ENCODE measurements around the gene ANKRD30A. TPM values are rescaled to one million over a fixed set of nuclear protein-coding genes. Genes with fewer than 3 reads are reported as not detected.

ANKRD30A gene
- total RNA-seq, 2 donors from 2014 or later: not detected

GRCh38 chr10:37285063-37285462 lies 159.7 kb downstream of the ANKRD30A start:
- no peak for DNase-seq
- TF ChIP-seq, protein P1, sequence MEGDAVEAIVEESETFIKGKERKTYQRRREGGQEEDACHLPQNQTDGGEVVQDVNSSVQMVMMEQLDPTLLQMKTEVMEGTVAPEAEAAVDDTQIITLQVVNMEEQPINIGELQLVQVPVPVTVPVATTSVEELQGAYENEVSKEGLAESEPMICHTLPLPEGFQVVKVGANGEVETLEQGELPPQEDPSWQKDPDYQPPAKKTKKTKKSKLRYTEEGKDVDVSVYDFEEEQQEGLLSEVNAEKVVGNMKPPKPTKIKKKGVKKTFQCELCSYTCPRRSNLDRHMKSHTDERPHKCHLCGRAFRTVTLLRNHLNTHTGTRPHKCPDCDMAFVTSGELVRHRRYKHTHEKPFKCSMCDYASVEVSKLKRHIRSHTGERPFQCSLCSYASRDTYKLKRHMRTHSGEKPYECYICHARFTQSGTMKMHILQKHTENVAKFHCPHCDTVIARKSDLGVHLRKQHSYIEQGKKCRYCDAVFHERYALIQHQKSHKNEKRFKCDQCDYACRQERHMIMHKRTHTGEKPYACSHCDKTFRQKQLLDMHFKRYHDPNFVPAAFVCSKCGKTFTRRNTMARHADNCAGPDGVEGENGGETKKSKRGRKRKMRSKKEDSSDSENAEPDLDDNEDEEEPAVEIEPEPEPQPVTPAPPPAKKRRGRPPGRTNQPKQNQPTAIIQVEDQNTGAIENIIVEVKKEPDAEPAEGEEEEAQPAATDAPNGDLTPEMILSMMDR (IDR thresholded peaks at IDR 0.05): no peak
- Histone ChIP-seq H3K36me3 (no peaks in the 10 kb centered on the region), H3K4me1 (no peaks in the 10 kb centered on the region), H3K9ac (ENCODE audit: low read depth in 2 of 2, low read length in 2 of 2) (no peak overlapping the region), H3K27ac (no peak overlapping the region), H3K9me3 (no peaks in the 10 kb centered on the region), H3K27me3 (no peaks in the 10 kb centered on the region), H3K4me3 (no peak overlapping the region)
- intact Hi-C loops (cut with DNase I): no loop called here

DNA sequence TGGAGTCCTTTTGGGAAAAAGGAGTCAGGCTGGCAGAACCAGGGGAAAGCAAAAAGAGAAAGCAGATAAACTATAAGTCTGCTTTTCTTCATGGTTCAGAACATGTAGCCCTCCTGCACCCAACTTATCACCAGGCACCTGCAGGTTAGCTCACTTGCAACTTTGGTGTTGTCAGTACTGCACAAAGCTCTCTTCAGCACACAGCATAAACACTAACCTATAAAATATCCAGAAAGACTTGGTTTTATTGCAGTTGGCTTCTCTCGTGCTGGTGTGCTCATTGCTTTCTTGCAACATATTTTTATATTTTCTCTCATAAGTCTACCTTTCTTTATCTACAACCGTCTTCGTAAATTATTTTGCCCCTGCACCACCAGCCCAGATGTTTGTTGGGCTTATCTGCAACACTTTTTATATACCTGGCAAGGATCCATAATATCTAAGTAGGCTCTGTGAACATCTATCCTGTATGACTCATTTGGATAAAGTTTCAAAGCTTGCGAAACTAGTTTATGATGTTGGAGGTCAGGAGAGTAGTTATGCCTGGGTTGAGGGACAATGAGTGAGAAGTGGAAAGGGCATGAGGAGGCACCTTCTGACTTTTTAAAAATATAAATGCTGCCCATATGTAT lies 164.6 kb downstream of the ANKRD30A start:
- no peak overlapping the region for H3K27ac ChIP-seq
- no peaks in the 10 kb centered on the region for H3K9me3 ChIP-seq
- no peaks in the 10 kb centered on the region for H3K27me3 ChIP-seq
- H3K4me1 ChIP-seq: no peaks in the 10 kb centered on the region
- intact Hi-C loops (cut with DNase I): no loop called here
- no peaks in the 10 kb centered on the region for H3K36me3 ChIP-seq
- TF ChIP-seq, protein P1 (IDR thresholded peaks at IDR 0.05): no peak
- H3K4me3 ChIP-seq: no peak overlapping the region
- DNase-seq: no peak
- H3K9ac ChIP-seq (ENCODE audit: low read depth in 2 of 2, low read length in 2 of 2): no peak overlapping the region

- no peak overlapping the region for H3K27ac ChIP-seq
- no peaks in the 10 kb centered on the region for H3K27me3 ChIP-seq
- TF ChIP-seq, protein P1 (IDR thresholded peaks at IDR 0.05): no peak
- intact Hi-C loops (cut with DNase I): no loop called here
- H3K9me3 ChIP-seq: no peaks in the 10 kb centered on the region
- DNase-seq: no peak
- no peak overlapping the region for H3K9ac ChIP-seq (ENCODE audit: low read depth in 2 of 2, low read length in 2 of 2)
- H3K4me1 ChIP-seq: no peaks in the 10 kb centered on the region
- no peaks in the 10 kb centered on the region for H3K36me3 ChIP-seq
- H3K4me3 ChIP-seq: no peak overlapping the region
These were observed 175.9 kb downstream of the ANKRD30A start for GRCh38 chr10:37301271-37301670.

GRCh38 chr10:37304036-37304435 lies 178.6 kb downstream of the ANKRD30A start:
- TF ChIP-seq, protein P1 (IDR thresholded peaks at IDR 0.05): no peak
- DNase-seq: no peak
- Histone ChIP-seq H3K27me3 (no peaks in the 10 kb centered on the region), H3K9me3 (no peaks in the 10 kb centered on the region), H3K4me3 (no peak overlapping the region), H3K4me1 (no peaks in the 10 kb centered on the region), H3K9ac (ENCODE audit: low read depth in 2 of 2, low read length in 2 of 2) (no peak overlapping the region), H3K36me3 (no peaks in the 10 kb centered on the region), H3K27ac (no peak overlapping the region)
- intact Hi-C loops (cut with DNase I): no loop called here

DNA sequence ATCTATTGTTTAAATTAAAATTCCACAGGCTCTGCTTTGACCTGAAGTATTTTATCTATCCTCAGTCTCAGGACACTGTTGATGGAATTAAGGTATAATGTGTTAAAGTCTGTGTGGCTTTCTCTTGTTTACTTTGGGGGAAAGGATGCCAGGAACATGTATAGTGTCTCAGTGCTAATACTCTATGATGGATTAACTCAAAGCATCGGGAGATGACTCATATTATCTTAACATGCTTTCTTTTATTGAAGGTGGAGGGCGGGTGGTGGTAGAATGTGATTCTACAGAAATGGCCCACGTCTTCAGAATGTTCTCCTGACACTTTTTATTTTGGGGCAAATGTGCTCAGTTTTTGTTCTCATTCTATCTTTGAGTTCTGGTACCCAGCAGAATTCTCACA lies 189.0 kb downstream of the ANKRD30A start:
- Histone ChIP-seq H3K9me3 (no peaks in the 10 kb centered on the region), H3K27me3 (no peaks in the 10 kb centered on the region), H3K27ac (no peak overlapping the region), H3K4me3 (no peak overlapping the region), H3K4me1 (no peaks in the 10 kb centered on the region), H3K36me3 (no peaks in the 10 kb centered on the region), H3K9ac (ENCODE audit: low read depth in 2 of 2, low read length in 2 of 2) (no peak overlapping the region)
- TF ChIP-seq, protein P1 (IDR thresholded peaks at IDR 0.05): no peak
- no peak for DNase-seq
- intact Hi-C loops (cut with DNase I): no loop called here
